Stimulated activated CD8-positive, alpha-beta memory T cell treated with anti-CD3 and anti-CD28 coated beads, Interleukin-4, amount 100 ng/mL, for 1 hour (primary cell): ENCODE data around the gene TXNDC2.
"Not testable (repeated sequence)": the region's sequence is repeated elsewhere in the genome, so short reads cannot be mapped to it uniquely, and the experiment has no call there.

Experiments used
- DNase-seq, 2 donors: peaks; one replicate each; pipeline ENCODE4 v3.0.0-alpha.2; 2020; ENCODE audit warnings: low read depth in 2 of 2, low spot score in 1 of 2

Gene TXNDC2

GRCh38 chr18:9912285-9912684, 26.5 kb downstream of the TXNDC2 start:
- DNase-seq, result not testable (repeated sequence)

GRCh38 chr18:9913151-9913525, 27.4 kb downstream of the TXNDC2 start:
- DNase-seq, result no peak

GRCh38 chr18:9913526-9914333, 28.0 kb downstream of the TXNDC2 start, which contains the start of gene VAPA:
Gene VAPA (plus strand): TSS chr18:9914016. CDS start chr18:9914257, 241 bp downstream.
- peak; percentile 76 to 83 for DNase-seq

GRCh38 chr18:9914334-9914583, 28.5 kb downstream of the TXNDC2 start:
- no peak for DNase-seq

GRCh38 chr18:9914584-9915290, 29.0 kb downstream of the TXNDC2 start:
- peak; percentile 35 to 59 for DNase-seq

- no peak for DNase-seq
These were observed 29.7 kb downstream of the TXNDC2 start for GRCh38 chr18:9915291-9916076.

GRCh38 chr18:9916077-9916639, 30.4 kb downstream of the TXNDC2 start:
- DNase-seq, result no peak

- no peak for DNase-seq
These were observed 31.0 kb downstream of the TXNDC2 start for GRCh38 chr18:9916808-9917207.

GRCh38 chr18:9918016-9918680, 32.4 kb downstream of the TXNDC2 start:
- no peak for DNase-seq

- DNase-seq, result no peak
These were observed 33.9 kb downstream of the TXNDC2 start for GRCh38 chr18:9919564-9920232.

GRCh38 chr18:9922592-9923311, 37.0 kb downstream of the TXNDC2 start:
- no peak for DNase-seq

- DNase-seq, result no peak
These were observed 38.7 kb downstream of the TXNDC2 start for GRCh38 chr18:9924371-9924943.

GRCh38 chr18:9925369-9925768, 39.6 kb downstream of the TXNDC2 start:
- no peak for DNase-seq

- no peak for DNase-seq
These were observed 40.0 kb downstream of the TXNDC2 start for GRCh38 chr18:9925795-9926194.

- DNase-seq, result no peak
These were observed 40.6 kb downstream of the TXNDC2 start for GRCh38 chr18:9926223-9926894.

GRCh38 chr18:9926977-9927376, 41.2 kb downstream of the TXNDC2 start:
- no peak for DNase-seq

- DNase-seq, result no peak
These were observed 41.8 kb downstream of the TXNDC2 start for GRCh38 chr18:9927392-9928063.

GRCh38 chr18:9928646-9929259, 43.0 kb downstream of the TXNDC2 start:
- no peak for DNase-seq
